Mesendoderm (in vitro differentiated cells): ENCODE data around the gene MAP3K9.
A peak's percentile ranks its signal among the peaks of the same experiment; 100 is the strongest.

Experiments used
- DNase-seq: peaks from one replicate; pipeline ENCODE4 v3.0.0; 2013
- H2AK5ac ChIP-seq: 2 replicates; pipeline ENCODE4 v1.6.1; 2013; ENCODE audit warnings: low read length, inconsistent platforms
- H2BK120ac ChIP-seq: 2 replicates; pipeline ENCODE4 v1.6.1; 2013; ENCODE audit warnings: low read depth, mild to moderate bottlenecking, low read length, moderate library complexity, mixed read lengths
- H2BK15ac ChIP-seq: replicated peaks from 2 replicates; pipeline ENCODE4 v1.6.1; 2013; ENCODE audit warnings: low read depth, mild to moderate bottlenecking, moderate library complexity
- H2BK5ac ChIP-seq: 2 replicates; pipeline ENCODE4 v1.6.1; 2013; ENCODE audit warnings: low read length, inconsistent platforms
- H3K18ac ChIP-seq: 2 replicates; pipeline ENCODE4 v1.6.1; 2013; ENCODE audit warnings: mild to moderate bottlenecking, low read length, mixed read lengths
- H3K23ac ChIP-seq: one replicate; pipeline ENCODE4 v1.6.1; 2013; ENCODE audit warnings: low read length
- H3K27ac ChIP-seq: 2 replicates; pipeline ENCODE4 v1.5.1; 2013; ENCODE audit warnings: low read depth, mild to moderate bottlenecking, inconsistent platforms, low read length, moderate library complexity
- H3K27me3 ChIP-seq: 2 replicates; pipeline ENCODE4 v1.6.1; 2013; ENCODE audit warnings: low read length, control low read depth, mild to moderate bottlenecking, inconsistent platforms; ENCODE audit not compliant: insufficient read depth, poor library complexity
- H3K36me3 ChIP-seq: 2 replicates; pipeline ENCODE4 v1.6.1; 2013; ENCODE audit warnings: low read length, inconsistent platforms; ENCODE audit not compliant: control insufficient read depth, insufficient read depth
- H3K4ac ChIP-seq: one replicate; pipeline ENCODE4 v1.6.1; 2013; ENCODE audit warnings: low read depth, mild to moderate bottlenecking, low read length, moderate library complexity
- H3K4me1 ChIP-seq: 2 replicates; pipeline ENCODE4 v1.6.1; 2013; ENCODE audit warnings: low read depth, low read length, inconsistent platforms; ENCODE audit not compliant: control insufficient read depth
- H3K4me2 ChIP-seq: 2 replicates; pipeline ENCODE4 v1.6.1; 2013; ENCODE audit warnings: low read length
- H3K4me3 ChIP-seq: 2 replicates; pipeline ENCODE4 v1.5.1; 2013; ENCODE audit warnings: mild to moderate bottlenecking, low read length
- H3K56ac ChIP-seq: one replicate; pipeline ENCODE4 v1.6.1; 2013; ENCODE audit warnings: low read length
- H3K79me1 ChIP-seq: 2 replicates; pipeline ENCODE4 v1.6.1; 2013; ENCODE audit warnings: low read length, inconsistent platforms
- H3K79me2 ChIP-seq: 2 replicates; pipeline ENCODE4 v1.6.1; 2013; ENCODE audit warnings: mild to moderate bottlenecking, low read length; ENCODE audit not compliant: control insufficient read depth, insufficient read depth
- H3K9ac ChIP-seq: 2 replicates; pipeline ENCODE4 v1.6.1; 2013; ENCODE audit warnings: low read length, inconsistent platforms
- H4K5ac ChIP-seq: one replicate; pipeline ENCODE4 v1.6.1; 2013; ENCODE audit warnings: low read length
- H4K8ac ChIP-seq: one replicate; pipeline ENCODE4 v1.6.1; 2013; ENCODE audit warnings: low read depth, mild to moderate bottlenecking, control low read depth, low read length, moderate library complexity
- WGBS: extraction: QIAGEN DNeasy Blood & Tissue Kit; methylation state at CpG from one replicate; pipeline ENCODE4 v1.1.7; 2013; ENCODE audit warnings: low lambda C conversion rate, missing lambda C conversion rate; ENCODE audit not compliant: insufficient coverage; ENCODE audit errors: extremely low coverage; 5-methylcytosine and 5-hydroxymethylcytosine counted together

The MAP3K9 gene

DNA sequence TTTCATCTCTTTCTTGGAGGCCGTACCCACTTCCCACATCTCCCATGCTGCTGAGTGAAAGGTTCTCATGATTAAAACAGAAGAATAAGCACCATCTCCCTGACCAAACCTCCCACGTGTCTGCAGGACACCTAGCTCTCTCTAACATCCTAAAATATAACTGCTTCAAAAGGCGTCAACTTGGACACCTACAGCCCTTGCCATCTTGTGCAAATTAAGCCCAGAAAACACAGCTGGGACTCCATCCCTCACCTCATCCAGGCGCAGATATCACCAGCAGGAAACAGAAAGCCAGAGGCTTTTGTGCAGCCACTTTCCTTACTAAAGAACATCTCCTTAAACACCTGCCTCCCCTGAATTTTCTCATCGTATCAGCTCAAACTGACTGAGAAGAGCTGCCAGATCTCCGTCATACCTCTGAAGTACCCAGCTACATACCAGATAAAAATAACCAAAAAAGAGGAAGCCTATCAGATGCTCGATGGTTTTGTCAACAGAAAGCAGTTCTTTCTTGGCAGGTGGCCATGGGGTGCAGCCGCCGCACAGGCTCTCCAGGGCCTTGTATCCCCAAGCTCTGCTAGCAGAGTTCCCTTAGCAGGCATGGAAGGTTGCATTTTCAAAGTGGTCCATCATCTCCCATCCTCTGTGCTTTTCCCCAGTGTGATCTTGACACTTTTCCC lies 28.8 kb downstream of the MAP3K9 start:
- no CpG with 5 or more reads among the region's 9 CpGs for WGBS
- H3K18ac ChIP-seq = no peak overlapping the region

DNA sequence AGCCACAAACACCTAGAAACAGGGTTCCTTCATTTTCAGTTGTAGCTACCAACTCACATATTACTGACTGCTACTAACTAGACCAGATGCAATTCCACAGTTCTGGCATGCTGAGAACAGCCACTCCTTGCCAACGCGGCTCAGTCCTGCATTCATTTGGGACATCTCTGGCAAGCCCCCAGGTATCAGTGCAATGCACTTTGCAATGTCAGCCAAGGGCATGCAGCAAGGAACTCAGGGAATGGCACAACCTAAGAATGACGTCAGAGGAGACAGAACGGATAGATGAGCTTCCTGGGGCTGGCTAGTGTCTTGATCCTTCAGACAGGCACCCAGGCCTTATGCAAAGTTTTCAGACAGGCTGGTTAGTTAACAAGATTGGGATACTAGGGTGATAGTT lies 29.6 kb downstream of the MAP3K9 start:
- H2BK5ac ChIP-seq = no peak overlapping the region
- no peak for DNase-seq
- WGBS = no CpG with 5 or more reads among the region's 4 CpGs
- no peak overlapping the region for H2BK120ac ChIP-seq
- peaks cover 11% of the 10 kb centered on the region for H3K79me2 ChIP-seq
- H2AK5ac ChIP-seq = no peak overlapping the region
- no peak overlapping the region for H3K18ac ChIP-seq
- H3K23ac ChIP-seq = no peak overlapping the region
- no peaks in the 10 kb centered on the region for H3K27me3 ChIP-seq
- no peak overlapping the region for H3K4ac ChIP-seq
- H3K27ac ChIP-seq = no peak overlapping the region
- no peak overlapping the region for H2BK15ac ChIP-seq
- H3K36me3 ChIP-seq = peaks cover 1% of the 10 kb centered on the region
- no peak overlapping the region for H4K5ac ChIP-seq
- no peaks in the 10 kb centered on the region for H3K4me1 ChIP-seq
- H3K56ac ChIP-seq = no peak overlapping the region
- H4K8ac ChIP-seq = no peak overlapping the region
- no peak overlapping the region for H3K9ac ChIP-seq
- no peak overlapping the region for H3K4me3 ChIP-seq
- peaks cover 34% of the 10 kb centered on the region for H3K79me1 ChIP-seq
- H3K4me2 ChIP-seq = no peak overlapping the region

More for the DNA sequence above, 28.8 kb downstream of the MAP3K9 start:
- H3K79me2 ChIP-seq = peaks cover 7% of the 10 kb centered on the region
- no peak overlapping the region for H4K5ac ChIP-seq
- no peak overlapping the region for H3K27ac ChIP-seq
- H3K4me1 ChIP-seq = no peaks in the 10 kb centered on the region
- H3K4me2 ChIP-seq = no peak overlapping the region
- peaks cover 36% of the 10 kb centered on the region for H3K79me1 ChIP-seq
- H4K8ac ChIP-seq = no peak overlapping the region
- DNase-seq = no peak
- H2BK15ac ChIP-seq = no peak overlapping the region
- no peaks in the 10 kb centered on the region for H3K27me3 ChIP-seq
- peaks cover 3% of the 10 kb centered on the region for H3K36me3 ChIP-seq
- H2AK5ac ChIP-seq = no peak overlapping the region
- H2BK5ac ChIP-seq = no peak overlapping the region
- H3K56ac ChIP-seq = no peak overlapping the region
- H3K23ac ChIP-seq = no peak overlapping the region
- H3K9ac ChIP-seq = no peak overlapping the region
- H3K4ac ChIP-seq = no peak overlapping the region
- no peak overlapping the region for H2BK120ac ChIP-seq
- no peak overlapping the region for H3K4me3 ChIP-seq

DNA sequence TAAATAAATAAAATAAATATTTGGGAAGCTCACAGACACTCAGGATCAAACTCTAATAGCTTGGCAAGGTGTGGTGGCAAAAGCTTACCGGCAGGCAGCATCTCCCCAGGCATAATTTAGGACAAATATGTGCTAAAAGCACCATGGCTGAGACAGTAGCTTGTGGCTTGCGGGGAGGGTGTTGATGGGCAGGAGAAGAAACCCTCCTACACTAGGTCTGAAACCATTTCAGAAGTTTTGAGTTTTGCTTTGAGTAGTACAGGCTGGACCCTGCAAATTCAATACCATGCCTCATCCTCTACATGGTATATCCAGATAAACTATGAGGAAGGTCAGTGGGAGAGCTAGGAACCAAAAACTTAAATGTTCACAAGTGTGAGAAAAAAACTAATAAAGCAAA lies 33.1 kb downstream of the MAP3K9 start:
- Histone ChIP-seq H3K4me3 (no peak overlapping the region), H3K27me3 (no peaks in the 10 kb centered on the region), H4K8ac (no peak overlapping the region), H3K4me1 (peaks cover 7% of the 10 kb centered on the region), H3K4ac (no peak overlapping the region), H3K36me3 (peaks cover 1% of the 10 kb centered on the region), H3K23ac (no peak overlapping the region), H2BK5ac (no peak overlapping the region), H2AK5ac (no peak overlapping the region), H3K79me1 (peaks cover 31% of the 10 kb centered on the region), H3K4me2 (no peak overlapping the region), H3K79me2 (peaks cover 11% of the 10 kb centered on the region), H4K5ac (no peak overlapping the region), H3K18ac (no peak overlapping the region), H3K56ac (no peak overlapping the region), H2BK15ac (no peak overlapping the region), H3K27ac (no peak overlapping the region), H2BK120ac (no peak overlapping the region), H3K9ac (no peak overlapping the region)
- DNase-seq = no peak
- WGBS = no CpG with 5 or more reads among the region's 2 CpGs

DNA sequence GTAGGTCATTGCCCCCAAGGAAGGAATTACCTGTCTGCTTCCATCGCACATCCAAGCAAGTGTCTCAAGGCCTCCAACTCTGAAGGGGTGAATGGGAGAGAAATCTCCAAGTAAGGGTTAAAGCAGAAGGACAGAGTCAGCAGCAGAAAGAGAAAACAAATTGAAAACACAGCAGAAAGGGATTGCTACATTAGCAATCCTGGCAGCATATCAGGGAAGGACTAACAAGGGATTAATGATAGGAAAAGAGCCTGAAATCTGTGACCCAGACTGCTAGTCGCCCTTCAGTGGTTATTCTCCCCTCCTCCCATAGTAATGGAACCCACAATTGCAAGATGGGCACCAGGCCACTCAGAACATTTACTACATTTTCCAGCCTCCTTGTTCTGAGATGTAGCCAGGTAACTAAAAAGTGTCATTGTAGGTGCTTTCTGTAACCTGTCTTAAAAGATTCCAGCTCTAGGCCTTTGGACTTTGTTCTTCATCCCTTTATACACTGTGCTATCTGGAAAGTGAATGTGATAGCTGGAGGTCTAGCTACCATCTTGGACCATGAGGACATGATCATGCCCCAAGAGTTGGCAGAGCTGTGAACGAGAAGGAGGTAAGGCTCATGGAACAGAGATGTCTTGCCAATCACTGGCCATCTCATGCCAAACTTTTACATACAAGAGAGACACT lies 36.0 kb downstream of the MAP3K9 start:
- Histone ChIP-seq H2BK15ac (no peak overlapping the region), H3K27ac (no peak overlapping the region), H2BK5ac (no peak overlapping the region), H3K4ac (no peak overlapping the region), H3K4me2 (no peak overlapping the region), H3K4me3 (no peak overlapping the region), H3K79me1 (peaks cover 15% of the 10 kb centered on the region), H3K18ac (no peak overlapping the region), H2AK5ac (no peak overlapping the region), H3K36me3 (no peaks in the 10 kb centered on the region), H3K23ac (no peak overlapping the region), H3K56ac (no peak overlapping the region), H3K79me2 (peaks cover 4% of the 10 kb centered on the region), H3K27me3 (no peaks in the 10 kb centered on the region), H2BK120ac (no peak overlapping the region), H4K5ac (no peak overlapping the region), H3K9ac (no peak overlapping the region), H4K8ac (no peak overlapping the region), H3K4me1 (peaks cover 7% of the 10 kb centered on the region)
- WGBS = no CpG with 5 or more reads among the region's 3 CpGs
- DNase-seq = no peak

DNA sequence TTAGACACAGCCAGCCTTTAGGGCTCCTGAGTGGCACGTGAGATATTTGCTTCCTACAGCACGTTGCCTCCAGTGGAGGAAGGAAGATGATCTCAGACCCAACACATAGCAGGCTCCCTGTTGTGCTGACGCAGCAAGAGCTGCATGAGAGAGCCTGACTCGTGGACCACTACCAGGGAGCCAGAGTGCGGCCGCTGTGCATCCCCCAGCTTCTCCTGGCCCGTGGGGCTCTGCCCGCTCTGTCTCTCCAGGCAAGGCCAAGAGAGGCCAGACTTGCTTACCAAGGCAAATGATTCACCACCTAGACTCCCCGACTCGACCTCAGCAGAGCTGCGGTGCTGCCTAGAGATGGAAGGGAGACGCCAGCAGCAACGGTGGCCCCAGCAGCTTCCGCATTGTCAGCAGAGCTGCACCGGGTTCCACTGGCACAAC lies 37.5 kb downstream of the MAP3K9 start:
- H3K4me3 ChIP-seq = no peak overlapping the region
- H3K56ac ChIP-seq = peak overlapping the region; percentile 26
- peaks cover 7% of the 10 kb centered on the region for H3K4me1 ChIP-seq
- H3K18ac ChIP-seq = no peak overlapping the region
- peaks cover 13% of the 10 kb centered on the region for H3K79me1 ChIP-seq
- H3K27ac ChIP-seq = no peak overlapping the region
- H3K4ac ChIP-seq = no peak overlapping the region
- no peak overlapping the region for H4K5ac ChIP-seq
- H3K27me3 ChIP-seq = no peaks in the 10 kb centered on the region
- no peak overlapping the region for H2AK5ac ChIP-seq
- H3K23ac ChIP-seq = no peak overlapping the region
- H2BK120ac ChIP-seq = no peak overlapping the region
- H2BK15ac ChIP-seq = no peak overlapping the region
- WGBS = no CpG with 5 or more reads among the region's 15 CpGs
- H4K8ac ChIP-seq = no peak overlapping the region
- peaks cover 4% of the 10 kb centered on the region for H3K79me2 ChIP-seq
- H3K9ac ChIP-seq = peak overlapping the region; percentile 5
- H2BK5ac ChIP-seq = no peak overlapping the region
- no peak overlapping the region for H3K4me2 ChIP-seq
- H3K36me3 ChIP-seq = no peaks in the 10 kb centered on the region
- DNase-seq = peak; percentile 78
